ENCODE data around the gene KIF7.

KIF7 gene

DNA sequence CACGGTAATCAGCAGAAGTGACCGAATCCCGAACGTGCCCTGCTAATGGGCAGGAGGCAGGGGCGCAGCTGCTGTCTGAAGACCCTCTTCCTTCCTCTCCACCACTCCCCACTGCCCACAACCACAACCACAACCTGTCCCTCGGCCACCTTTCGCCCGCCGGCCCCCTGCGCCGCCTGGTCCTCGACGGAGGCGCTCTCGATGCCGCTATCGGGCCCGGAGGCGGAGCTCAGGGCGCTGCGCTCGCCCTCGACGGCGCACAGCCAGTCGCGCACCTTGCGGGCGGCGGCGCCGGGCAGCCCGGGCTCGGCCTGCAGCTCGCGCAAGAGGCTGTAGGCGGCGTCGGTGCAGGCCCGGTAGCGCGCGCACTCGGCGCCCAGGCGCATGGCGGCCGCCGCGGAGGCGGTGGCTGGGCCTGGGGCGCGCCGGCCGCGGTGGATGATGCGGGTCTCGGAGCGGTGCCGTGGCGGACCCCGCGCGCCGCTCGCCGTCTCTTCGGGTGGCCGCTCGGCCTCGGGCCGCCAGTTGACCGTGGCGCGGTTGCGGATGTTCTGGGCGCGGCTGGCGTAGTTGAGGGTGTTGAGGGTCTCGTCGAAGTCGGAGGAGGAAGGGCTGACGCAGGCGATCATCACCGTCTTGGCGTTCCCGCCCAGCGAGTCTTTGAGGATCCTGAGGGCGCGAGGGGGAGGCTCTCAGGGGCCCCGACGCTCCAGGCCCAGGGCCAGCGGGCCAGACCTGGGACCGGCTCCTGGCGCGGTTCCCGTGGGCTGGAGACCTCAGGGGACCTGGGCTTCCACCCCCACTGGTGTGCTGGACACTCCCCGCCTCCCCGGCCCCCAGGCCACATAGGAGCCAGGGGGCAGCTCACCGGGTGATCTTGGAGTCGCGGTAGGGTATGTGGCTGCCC lies 6.9 kb downstream of the KIF7 start:
- TF ChIP-seq GATA3 (IDR thresholded peaks at IDR 0.05; ENCODE audit: low read depth, low read length) (no peak), GATA2 (IDR thresholded peaks at IDR 0.05; ENCODE audit: low read depth, low read length) (no peak)

DNA sequence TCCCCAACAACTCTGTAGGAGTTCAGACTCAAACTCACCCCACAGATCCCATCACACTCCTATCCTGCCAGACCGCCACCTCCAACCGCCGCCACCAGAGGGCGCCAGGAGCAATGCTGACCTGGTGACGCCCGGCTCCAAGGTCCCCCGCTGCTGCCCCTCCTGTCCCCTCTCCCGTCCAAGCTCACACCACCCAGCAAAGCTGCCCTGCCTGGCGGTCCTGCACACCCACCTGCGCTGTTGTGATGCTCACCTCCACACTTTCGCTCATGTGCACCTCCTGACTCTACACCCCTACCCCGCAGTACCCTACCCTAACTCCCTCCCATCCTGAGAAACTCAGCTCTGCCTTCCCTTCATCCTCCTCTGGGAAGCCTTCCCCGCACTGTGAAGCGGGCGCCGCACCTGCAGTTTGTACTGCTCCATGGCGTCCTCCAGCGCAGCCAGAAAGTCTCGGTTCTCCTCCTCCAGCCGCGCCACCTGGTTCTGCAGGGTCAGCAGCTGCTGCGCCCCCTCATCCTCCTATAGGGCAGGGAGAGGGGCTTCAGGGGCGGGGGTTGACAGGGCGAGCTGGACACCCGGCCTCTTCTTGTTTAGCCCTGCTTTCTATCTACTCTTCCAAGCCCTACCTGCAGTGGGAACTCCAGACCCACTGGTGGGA lies 7.9 kb downstream of the KIF7 start:
- no peak for TF ChIP-seq GATA2 (IDR thresholded peaks at IDR 0.05; ENCODE audit: low read depth, low read length)
- TF ChIP-seq GATA3 (IDR thresholded peaks at IDR 0.05; ENCODE audit: low read depth, low read length) = no peak

DNA sequence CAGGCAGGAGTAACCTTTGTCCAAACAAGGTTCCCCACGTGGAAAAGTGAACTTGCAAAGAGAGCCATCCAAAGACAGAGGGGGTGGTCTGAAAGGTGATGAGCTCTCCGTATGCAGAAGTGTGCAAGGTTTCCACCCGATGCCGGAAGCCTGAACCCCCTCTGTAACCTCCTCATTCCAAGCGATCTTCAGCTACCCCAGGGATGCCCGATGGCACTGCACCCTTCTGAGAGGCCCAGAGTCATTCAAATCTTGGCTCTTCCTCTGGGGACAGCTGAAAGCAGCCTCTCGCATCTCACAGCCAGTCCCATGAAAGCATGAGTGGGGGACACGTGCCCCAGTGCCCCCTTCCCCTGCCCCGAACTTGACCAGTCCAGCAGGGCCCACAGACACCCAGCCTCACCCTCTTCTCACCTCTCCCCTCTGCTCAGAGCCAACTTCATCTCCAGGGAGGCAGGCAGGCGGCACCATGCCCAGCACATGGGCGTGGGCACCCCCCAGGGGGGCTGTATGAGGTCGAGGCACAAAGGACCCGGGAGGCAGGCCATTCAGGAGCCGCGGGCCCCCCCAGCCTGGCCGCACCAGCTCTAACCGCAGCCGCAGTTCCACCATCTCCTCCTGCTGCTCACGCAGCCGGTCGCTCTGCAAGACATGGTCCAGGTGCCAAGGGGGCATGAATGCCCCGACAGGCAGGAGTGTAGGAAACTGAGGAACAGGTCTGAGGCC lies 8.7 kb downstream of the KIF7 start:
- TF ChIP-seq GATA3 (IDR thresholded peaks at IDR 0.05; ENCODE audit: low read depth, low read length) = no peak
- no peak for TF ChIP-seq GATA2 (IDR thresholded peaks at IDR 0.05; ENCODE audit: low read depth, low read length)

DNA sequence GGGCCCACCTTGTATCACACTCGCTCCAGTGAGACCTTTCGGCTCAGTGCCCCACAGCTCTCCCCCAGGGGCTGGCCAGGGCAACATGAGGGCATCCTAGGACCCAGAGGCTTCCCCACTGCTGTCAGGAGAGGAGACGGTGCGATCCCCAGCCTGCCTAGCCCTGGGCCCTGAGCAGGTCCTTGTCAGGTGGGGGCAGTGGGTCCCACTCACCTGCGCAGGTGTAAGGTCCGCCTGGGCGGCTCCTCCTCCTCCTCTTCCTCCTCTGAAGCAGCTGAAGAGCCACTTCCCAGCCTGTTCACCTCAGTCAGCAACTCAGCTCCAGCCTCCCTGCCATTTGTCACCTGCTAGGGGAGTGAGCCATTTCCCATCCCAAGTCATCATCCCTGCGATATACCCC lies 9.6 kb downstream of the KIF7 start:
- TF ChIP-seq GATA3 (IDR thresholded peaks at IDR 0.05; ENCODE audit: low read depth, low read length) (no peak), GATA2 (IDR thresholded peaks at IDR 0.05; ENCODE audit: low read depth, low read length) (no peak)

DNA sequence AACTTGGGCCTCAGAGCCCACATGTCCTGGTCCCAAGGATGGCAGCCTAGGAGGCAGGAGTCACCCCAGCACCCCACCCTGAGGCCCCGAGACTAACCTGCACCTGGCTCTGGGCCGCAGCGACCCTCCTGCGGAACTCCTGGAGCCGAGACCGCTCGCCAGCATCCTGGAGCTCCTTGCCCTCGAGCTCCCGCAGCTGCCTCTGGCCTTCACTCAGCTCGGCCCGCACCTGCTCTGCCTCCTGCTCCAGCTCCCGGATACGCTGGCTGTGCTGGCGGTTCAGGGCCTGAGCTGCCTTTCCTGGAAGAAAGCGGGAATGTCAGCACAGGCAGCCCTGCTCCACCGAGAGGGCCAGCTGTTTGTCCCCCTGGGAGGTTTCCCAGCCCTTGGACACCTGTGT lies 13.2 kb downstream of the KIF7 start:
- no peak for TF ChIP-seq GATA3 (IDR thresholded peaks at IDR 0.05; ENCODE audit: low read depth, low read length)
- TF ChIP-seq GATA2 (IDR thresholded peaks at IDR 0.05; ENCODE audit: low read depth, low read length) = no peak

DNA sequence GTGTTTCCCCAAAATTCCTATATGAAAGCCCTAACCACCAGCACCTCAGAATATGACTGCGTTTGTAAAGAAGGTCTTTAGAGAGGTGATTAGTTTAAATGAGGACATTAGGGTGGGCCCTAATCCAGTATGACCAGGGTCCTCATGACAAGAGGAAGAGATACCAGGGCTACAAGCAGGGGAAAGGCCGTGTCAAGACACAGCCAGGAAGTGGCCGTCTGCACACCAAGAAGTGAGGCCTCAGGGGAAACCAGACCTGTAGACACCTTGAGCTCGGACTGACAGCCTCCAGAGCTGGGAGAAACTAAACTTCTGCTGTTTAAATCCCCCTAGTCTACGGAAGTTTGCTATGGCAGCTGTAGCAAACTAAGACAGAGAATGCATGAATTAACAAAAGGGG lies 14.2 kb downstream of the KIF7 start:
- TF ChIP-seq GATA3 (IDR thresholded peaks at IDR 0.05; ENCODE audit: low read depth, low read length) (no peak), GATA2 (IDR thresholded peaks at IDR 0.05; ENCODE audit: low read depth, low read length) (no peak)

DNA sequence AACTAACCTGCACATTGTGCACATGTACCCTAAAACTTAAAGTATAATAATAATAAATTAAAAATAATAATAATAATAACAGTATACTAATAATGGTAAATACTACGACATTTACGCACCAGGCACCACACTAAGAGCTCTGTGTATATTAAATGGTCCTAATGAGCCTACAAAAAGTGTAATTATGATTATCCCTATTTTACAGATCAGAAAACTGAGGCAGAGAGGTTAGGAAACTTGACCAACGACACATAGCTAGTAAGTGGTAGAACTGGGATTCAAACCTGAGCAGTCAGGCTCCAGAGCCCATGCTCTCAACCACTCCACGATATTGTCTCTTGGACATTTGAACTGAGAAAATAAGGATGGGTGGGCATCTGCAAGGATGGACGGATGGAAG lies 15.0 kb downstream of the KIF7 start:
- TF ChIP-seq GATA3 (IDR thresholded peaks at IDR 0.05; ENCODE audit: low read depth, low read length) (no peak), GATA2 (IDR thresholded peaks at IDR 0.05; ENCODE audit: low read depth, low read length) (no peak)

DNA sequence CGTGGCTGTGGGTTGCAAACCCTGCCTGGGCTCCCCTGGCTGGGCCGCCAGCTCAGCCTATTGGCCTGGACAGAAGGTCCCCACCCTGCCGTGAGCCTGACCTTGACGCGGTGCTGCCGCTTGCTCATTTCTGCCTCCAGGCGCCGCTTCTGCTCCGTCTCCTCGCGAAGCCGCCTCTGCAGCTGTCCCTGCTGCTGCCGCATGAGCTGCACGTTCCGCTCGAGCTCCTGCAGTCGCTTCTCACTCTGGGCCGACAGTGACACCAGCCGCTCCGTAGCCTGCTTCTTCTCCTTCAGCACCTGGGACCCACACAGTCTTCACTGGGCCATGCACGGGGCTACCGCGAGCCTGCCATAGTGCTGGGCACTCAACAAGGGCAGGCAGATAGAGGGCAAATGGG lies 21.7 kb downstream of the KIF7 start:
- no peak for TF ChIP-seq GATA3 (IDR thresholded peaks at IDR 0.05; ENCODE audit: low read depth, low read length)
- no peak for TF ChIP-seq GATA2 (IDR thresholded peaks at IDR 0.05; ENCODE audit: low read depth, low read length)

DNA sequence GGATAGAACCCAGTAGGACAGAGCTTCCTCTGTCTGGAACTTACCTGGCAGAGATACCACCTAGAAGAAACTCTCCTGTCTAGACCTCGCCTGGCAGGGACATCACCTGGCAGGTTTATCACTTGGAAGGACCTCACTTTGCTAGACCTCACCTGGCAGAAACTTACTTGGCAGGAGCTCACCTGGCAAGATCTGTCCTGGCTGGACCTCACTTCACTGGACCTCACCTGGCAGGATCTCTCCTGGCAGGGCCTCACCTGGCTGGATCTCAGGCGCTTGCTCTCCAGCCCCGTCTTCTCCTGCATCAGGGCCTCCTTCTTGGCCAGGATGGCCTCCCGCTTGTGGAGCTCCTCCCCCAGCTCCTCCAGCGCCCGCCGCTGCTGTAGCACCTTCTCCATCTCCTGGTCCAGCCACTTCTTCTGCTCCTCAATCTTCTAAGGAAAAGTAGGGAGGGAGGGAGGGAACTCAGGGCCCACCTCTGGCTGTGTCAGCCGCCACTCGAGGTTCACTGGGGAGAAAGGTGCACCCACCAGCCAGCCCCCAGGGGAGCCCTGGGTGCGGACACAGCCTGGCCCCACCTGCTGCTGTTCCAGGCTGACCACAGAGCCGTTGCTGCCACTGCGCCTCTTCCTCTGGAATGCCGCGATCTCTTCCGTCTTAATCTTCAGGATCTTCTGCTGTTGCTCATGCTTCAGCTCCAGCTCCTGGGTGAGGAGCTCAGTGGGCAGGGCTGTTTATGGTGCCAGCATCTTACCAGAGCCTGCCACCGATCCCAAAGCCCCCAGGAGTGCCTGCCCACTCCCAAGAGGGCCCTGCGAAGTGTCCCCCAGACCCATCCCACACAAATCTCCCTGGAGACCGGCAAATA lies 22.5 kb downstream of the KIF7 start:
- TF ChIP-seq GATA3 (IDR thresholded peaks at IDR 0.05; ENCODE audit: low read depth, low read length) (no peak), GATA2 (IDR thresholded peaks at IDR 0.05; ENCODE audit: low read depth, low read length) (no peak)

DNA sequence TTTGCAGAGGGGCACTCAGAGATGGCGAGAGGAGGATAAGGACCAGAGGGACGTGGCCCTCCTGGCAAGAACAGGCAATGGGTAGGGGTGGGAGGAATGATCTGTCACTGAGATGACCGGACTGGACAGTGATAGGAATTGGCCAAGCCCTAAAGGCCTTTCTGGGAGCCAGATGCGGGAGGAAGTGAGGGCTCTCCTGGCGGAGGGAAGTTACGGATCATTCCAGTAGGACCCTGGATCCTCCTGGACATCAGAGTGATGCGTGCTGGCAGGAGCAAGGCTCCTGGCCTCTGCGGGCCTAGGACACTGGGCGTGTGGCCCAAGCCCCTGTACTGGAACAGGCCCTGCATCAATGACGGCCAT lies 23.4 kb downstream of the KIF7 start:
- TF ChIP-seq GATA3 (IDR thresholded peaks at IDR 0.05; ENCODE audit: low read depth, low read length) (no peak), GATA2 (IDR thresholded peaks at IDR 0.05; ENCODE audit: low read depth, low read length) (no peak)

DNA sequence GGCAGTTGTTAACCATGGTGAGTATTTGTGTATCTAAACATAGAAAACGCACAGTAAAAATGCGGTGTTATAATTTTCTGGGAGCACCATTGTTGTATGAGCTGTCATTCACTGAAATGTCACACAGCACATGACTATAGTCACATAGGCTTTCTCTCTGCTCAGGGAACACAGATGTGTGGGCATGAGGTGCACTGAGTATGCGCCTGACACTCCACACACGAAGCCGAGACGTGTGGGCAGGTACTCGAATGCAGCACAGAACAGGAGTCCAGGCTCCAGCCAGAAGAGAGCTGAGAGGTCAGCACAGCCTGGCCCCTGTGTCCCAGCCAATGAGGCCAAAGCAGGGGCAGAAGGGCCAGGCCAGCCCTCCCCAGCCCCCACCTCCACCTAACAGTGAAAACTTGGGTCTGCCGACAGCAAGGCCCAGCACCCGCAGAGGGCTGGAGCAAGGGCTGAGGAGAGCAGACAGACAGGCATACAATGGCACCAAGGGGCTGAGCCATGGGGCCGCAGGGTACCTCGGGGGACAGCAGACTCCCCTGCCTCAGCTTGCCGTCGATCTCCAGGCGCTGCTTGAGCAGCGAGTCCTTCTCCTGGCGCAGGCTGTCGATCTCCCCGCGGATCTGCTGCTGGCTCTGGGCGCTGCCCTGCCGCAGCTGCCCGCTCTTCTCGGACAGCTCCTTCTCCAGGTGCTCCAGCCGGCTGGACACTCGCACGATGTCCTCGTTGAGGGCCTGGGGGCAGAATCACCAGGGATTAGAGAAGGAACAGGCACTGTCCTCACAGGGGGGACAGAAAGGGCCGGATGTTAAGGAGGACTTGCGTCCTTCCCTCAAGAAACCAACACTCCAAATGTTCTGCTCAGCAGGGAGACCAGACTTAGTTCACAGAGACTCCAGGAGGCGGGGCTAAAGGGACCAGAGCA lies 24.0 kb downstream of the KIF7 start:
- TF ChIP-seq GATA2 (IDR thresholded peaks at IDR 0.05; ENCODE audit: low read depth, low read length) (no peak), GATA3 (IDR thresholded peaks at IDR 0.05; ENCODE audit: low read depth, low read length) (no peak)

DNA sequence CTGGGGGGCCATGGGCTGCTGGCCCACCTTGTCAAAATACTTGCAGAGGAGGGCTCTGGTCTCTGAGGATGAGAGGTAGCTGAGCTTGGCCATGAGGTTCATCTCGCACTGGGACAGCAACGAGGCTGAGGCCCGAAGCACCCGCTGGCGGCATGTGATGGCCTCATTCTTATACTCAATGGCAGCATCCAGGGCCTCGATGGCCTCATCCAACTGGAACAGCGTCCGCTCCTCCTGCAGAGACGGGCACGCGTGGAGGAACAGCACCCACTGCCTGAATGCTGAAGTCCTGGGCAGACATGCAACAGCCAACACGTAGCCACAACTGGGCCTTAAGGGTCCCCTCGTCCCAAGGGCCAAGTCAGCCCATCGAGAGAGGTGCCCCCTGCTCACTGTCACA lies 25.0 kb downstream of the KIF7 start:
- no peak for TF ChIP-seq GATA3 (IDR thresholded peaks at IDR 0.05; ENCODE audit: low read depth, low read length)
- TF ChIP-seq GATA2 (IDR thresholded peaks at IDR 0.05; ENCODE audit: low read depth, low read length) = no peak

DNA sequence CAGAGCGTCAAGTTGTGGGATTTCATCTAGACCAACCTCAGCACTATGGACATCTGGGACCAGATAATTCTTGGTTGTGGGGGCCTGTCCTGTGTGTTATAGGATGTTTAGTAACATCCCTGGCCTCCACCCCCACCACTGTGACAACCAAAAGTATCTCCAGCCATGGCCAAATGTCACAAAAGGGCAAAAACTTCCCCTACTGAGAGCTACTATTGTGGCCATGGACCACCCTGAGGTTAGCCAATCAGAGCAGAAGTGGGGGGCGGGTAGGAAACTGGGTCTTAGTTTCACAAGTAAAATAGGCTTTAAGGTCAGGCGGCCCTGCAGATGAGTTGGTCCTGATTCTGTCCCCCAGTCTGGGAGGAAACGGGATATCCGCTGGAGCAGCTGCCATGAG lies 25.4 kb downstream of the KIF7 start:
- TF ChIP-seq GATA2 (IDR thresholded peaks at IDR 0.05; ENCODE audit: low read depth, low read length) (no peak), GATA3 (IDR thresholded peaks at IDR 0.05; ENCODE audit: low read depth, low read length) (no peak)

Measured in SH-SY5Y (cell line).